DMS 273 treated with DMSO at 0.1 percent for 48 hours (cell line): ENCODE results near the gene COL26A1.
A peak's percentile ranks its signal among the peaks of the same experiment; 100 is the strongest.

ENCODE experiments used
- DNase-seq: peaks from one replicate; lab custom pipeline; 2025; lab: John Stamatoyannopoulos, UW

COL26A1 gene

DNA sequence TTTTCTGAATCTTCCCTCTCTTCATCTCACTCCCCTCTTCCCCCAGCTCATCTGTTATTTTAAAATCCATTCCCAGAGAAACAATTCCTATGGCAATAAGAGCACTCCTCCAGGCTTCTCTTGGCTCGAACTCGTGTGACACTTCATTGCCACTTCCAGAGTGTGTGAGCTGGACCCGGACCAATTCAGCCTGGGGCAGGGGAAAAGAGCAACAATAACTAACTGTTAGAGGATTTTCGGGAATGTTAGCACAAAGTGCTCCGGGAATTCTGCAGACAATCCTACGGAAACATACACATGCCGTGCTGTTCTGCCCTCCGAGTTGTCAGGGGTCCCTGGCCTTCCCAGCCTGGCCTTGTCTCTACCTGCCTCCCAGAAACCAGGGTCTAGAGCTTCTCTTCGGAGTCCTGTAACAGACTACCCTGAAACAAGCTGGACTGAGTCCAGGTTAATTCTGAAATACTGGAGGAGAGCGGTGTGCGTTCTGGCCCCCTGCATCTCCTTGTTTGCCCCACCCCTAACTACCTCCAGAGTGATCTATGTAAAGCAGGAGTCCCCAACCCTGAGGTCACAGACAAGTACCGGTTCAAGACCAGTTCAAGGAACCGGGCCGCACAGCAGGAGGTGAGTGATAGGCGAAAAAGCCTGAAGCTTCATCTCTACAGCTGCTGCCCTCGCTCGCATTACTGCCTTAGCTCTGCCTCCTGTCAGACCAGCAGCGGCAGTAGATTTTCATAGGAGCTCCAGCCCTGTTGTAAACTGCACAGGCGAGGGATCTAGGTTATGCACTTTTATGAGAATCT, 11.3 kb downstream of the COL26A1 start:
- no peak for DNase-seq

DNA sequence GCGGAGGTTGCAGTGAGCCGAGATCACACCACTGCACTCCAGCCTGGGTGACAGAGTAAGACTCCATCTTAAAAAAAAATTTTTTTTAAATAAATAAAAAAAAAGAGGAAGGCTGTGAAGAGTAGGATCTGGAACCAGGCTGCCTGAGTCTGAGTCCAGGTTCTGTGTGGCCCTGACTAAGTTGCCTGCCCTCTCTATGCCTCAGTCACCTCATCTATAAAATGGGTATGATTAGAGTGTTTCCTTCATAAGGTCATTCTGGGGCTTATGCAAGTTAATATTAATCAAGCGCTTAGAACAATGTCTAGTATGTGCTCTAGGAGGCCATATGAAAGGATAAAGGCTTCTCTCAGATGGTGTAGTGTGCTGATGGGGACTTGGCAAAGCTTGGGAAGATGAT, 12.3 kb downstream of the COL26A1 start:
- DNase-seq, result no peak

DNA sequence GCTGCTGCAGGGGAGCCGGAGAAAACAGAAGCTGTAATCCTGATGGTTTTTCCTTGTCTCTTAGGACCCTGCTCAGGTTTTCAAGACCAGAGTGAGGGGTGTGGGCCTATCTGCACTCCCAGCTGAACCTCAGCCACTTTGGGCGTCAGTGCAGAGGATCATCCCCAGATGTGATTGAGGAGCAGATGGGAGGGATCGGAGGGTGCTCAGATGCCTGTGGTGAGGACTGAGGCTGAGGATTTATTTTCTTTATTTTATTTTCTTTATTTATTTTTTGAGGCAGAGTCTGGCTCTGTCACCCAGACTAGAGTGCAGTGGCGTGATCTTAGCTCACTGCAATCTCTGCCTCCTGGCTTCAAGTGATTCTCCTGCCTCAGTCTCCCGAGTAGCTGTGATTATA, 13.9 kb downstream of the COL26A1 start:
- no peak for DNase-seq

DNA sequence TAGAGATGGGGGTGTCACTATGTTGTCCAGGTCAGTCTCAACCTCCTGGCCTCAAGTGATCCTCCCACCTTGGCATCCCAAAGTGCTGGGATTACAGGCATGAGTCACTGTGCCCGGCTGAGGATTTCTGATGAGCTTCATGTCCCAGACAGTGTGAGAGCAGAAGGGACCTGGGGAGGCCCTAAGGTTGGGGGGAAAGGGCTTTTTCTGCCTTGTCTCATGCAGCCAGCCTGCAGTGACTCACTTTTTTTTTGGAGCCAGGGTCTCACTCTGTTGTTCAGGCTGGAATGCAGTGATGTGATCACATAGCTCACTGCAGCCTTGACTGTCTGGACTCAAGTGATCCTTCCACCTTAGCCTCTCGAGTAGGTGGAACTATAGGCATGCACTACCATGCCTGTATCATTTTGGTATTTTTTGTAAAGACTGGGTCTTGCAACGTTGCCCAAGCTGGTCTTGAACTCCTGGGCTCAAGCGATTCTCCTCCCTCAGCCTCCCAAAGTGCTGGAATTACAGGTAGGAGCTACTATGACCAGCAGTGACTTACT, 14.6 kb downstream of the COL26A1 start:
- DNase-seq, result no peak

- no peak for DNase-seq
Observed at GRCh38 chr7:101378751-101379174, 16.1 kb downstream of the COL26A1 start.

- DNase-seq, result no peak
Observed at GRCh38 chr7:101379302-101379701, 16.6 kb downstream of the COL26A1 start.

GRCh38 chr7:101381549-101382111, 19.0 kb downstream of the COL26A1 start:
- DNase-seq, result no peak

GRCh38 chr7:101382937-101383336, 20.3 kb downstream of the COL26A1 start:
- DNase-seq, result no peak

- DNase-seq, result no peak
Observed at GRCh38 chr7:101386177-101386557, 23.5 kb downstream of the COL26A1 start.

- peak; percentile 86 for DNase-seq
Observed at GRCh38 chr7:101386558-101387231, 24.0 kb downstream of the COL26A1 start.

DNA sequence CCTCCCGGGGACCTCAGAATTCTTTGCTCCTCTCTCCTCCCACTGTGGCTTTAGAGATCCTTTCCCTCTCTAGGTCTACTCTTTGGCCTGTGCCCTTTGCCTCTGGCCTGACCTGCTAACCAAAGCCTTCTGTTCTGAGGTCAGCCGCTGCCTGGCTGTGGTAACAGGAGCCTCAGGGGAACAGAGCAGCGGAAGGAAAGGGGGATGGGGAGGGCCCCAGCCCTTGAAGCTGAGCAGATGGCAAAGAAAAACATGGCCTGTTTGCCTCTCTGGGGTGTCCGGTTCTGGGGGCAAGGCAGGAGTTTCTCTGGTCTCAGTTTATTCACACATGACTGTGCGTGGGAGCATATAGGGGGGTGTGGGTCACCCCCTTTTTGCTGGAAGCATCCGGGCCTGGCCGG, 28.2 kb downstream of the COL26A1 start:
- DNase-seq, result peak; percentile 71

- no peak for DNase-seq
Observed at GRCh38 chr7:101391991-101392390, 29.3 kb downstream of the COL26A1 start.

DNA sequence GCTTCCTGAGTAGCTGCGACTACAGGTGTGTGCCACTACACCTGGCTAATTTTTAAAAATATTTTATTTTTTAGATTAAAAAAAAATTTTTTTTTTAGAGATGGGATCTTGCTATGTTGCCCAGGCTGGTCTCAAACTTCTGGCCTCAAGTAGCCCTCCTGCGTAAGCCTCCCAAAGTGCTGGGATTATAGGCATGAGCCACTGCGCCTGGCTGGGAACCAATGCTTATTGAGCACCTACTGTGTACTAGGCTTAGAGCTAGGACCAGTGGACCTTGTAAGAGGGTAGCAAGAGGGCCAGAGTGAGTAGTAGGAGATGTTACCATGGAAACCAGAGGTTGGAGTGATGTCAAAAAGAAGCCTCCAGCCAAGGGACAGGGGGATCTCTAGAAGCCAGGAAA, 31.2 kb downstream of the COL26A1 start:
- DNase-seq, result no peak

DNA sequence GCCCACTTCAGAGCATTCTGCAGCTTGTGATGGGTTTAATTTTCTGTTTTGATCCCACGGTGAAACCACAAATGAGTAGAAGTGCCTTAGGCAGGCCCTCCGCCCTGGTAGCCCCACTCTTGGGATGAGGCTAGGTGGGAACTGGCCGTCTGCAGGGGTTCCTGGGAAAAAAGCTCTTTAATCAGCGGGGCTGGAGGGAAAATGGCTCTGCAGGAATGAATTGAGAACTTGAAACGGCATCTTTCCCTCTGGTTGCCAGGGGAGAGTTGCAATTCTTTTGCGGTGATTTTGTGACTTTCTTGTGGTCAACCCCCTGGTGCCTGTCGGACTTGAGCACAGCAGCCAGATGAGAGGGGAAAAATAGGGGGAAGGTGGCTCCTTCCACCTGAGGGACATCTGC, 32.7 kb downstream of the COL26A1 start:
- no peak for DNase-seq

DNA sequence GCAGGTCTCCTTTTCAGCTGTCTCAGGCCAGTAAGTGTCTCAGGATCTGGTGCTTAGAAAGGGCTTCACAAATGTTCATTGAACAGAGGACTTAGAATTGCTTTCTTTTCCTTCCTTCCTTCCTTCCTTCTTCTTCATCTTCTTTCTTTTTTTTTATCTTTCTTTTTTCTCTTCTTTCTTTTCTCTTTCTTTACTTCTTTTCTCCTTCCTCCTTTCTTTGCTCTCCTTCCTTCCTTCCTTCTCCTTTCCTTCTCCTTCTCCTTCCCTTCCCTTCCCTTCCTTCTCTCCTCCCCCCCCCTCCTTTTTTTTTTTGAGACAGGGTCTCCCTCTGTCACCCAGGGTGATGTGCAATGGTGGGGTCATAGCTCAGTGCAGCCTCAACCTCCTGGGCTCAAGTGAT, 34.6 kb downstream of the COL26A1 start:
- DNase-seq, result no peak

- DNase-seq, result no peak
Observed at GRCh38 chr7:101397770-101398324, 35.2 kb downstream of the COL26A1 start.

DNA sequence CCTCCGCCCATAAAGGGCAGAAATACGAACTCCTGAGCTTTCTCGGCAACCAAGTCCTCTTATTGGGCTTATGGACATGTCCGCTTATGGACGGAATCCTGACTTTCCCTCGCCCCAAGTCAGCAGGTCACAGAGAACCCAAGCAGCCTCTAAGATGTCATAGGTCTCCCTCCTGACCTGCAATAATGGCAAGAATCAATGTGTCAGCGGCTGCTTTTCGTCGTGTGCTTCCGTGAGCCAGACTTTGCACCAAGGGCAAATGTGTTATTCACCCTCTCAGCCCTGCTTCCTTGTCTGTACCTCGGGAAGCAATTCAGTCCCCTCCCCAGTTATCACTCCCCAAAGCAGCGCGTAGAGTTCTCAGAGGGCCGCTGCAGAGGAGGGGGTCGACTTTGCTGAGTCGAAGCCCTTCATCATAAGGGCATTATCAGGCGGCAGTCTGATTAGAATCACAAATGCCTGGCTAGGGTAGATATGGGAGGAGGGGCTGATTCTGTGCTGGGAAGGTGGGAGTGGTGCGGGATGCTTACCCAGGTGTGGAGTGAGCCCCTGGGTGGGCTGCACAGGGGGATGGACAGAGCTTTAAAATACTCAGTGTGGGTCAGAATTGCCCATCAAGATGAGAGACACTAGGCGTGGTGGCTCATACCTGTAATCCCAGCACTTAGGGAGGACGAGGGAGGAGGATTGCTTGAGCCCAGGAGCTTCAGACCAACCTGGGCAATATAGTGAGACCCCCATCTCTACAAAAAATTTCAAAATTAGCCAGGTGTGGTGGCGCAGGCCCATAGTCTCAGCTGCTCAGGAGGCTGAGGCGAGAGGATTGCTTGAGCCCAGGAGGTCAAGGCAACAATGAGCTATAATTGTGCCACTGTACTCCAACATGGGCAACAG, 36.0 kb downstream of the COL26A1 start:
- DNase-seq, result no peak

DNA sequence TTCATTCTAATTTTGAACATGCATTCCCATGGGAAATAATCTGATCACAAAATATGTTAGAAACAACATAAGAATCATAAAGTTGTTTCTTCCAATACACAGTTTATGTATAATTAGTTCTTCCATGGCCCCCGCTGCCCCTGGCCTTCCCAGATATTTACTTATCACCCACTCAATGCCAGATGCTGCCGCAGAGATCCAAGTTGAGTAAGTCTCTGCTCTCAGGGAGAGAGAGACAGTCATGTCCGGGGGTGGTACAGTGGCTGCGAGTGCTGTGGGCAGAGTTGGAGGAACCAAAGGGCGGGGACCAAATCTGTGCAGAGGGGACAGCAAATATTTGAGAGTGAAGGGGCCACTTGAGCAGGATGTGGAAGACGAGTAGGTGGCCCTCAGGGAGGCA, 37.1 kb downstream of the COL26A1 start:
- no peak for DNase-seq

DNA sequence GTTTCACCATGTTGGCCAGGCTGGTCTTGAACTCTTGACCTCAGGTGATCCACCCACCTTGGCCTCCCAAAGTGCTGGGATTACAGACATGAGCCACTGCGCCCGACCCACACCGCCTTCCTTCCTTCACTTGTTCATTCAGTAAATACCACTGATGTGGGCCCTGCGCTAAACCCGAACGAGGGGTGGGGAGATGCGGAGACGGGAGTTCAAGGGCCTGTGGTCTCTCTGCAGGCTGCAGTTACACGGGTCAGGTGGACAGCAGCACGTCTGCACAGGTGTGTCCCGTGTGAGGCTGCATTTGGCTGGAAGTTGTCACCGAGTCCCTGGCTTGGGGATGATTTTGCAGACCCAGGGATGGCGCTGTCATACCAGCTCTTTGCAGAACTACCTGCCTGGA, 38.1 kb downstream of the COL26A1 start:
- DNase-seq, result no peak

DNA sequence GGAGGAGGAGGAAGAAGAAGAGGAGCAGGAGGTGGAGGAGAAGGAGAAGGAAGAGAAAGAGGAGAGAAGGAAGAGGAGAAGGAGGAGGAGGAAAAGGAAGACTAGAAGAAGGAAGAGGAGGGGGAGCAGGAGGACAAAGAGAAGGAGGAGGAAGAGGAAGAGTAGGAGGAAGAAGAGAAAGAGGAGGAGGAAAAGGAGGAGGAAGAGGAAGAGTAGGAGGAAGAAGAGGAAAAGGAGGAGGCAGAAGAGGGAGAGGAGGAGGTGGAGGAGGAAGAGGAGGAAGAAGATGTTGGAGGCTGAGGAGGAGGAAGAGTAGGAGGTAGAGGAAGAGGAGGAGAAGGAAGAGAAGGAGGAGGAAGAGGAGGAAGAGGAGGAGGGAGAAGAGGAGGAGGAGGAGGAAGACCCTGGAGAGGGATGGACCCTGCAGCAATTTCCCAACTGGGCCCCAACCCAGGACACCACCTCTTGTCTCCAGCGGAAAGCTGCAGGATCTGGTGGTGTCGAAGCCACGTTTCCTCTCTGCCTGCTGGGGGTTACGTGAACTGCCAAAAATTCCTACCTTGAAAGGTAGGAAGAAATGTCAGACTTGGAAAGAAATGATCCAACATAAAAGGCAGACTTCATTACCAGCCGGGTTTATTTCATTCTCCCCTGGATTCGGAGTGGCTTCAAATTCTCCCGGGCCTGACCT, 38.9 kb downstream of the COL26A1 start:
- DNase-seq, result no peak
